Measurements from ENCODE around the gene KMT2B. TPM values are rescaled to one million over a fixed set of nuclear protein-coding genes. Genes with fewer than 3 reads are reported as not detected.
"Not testable (repeated sequence)": the region's sequence is repeated elsewhere in the genome, so short reads cannot be mapped to it uniquely, and the experiment has no call there.

Gene KMT2B
- 10 to 100 TPM; 24.2 to 42.6 (median 34.2) TPM for polyA plus RNA-seq (ENCODE audit: insufficient read length in 4 of 4)

- peak in 2 of 4 donors; percentile 79 to 91 for DNase-seq (ENCODE audit: low read depth in 4 of 4, low spot score in 2 of 4)
Observed at GRCh38 chr19:35717665-35718344, at the start of gene KMT2B. Gene KMT2B, plus strand, starts transcription at chr19:35718003. Its CDS starts 16 bp downstream, at chr19:35718019.

- DNase-seq (ENCODE audit: low read depth in 4 of 4, low spot score in 2 of 4) = no peak
Observed at GRCh38 chr19:35669566-35669965, 48.2 kb upstream of the KMT2B start.

- DNase-seq (ENCODE audit: low read depth in 4 of 4, low spot score in 2 of 4) = no peak
Observed at GRCh38 chr19:35669974-35670373, 47.8 kb upstream of the KMT2B start.

GRCh38 chr19:35670686-35671085 lies 47.1 kb upstream of the KMT2B start:
- no peak for DNase-seq (ENCODE audit: low read depth in 4 of 4, low spot score in 2 of 4)

- no peak for DNase-seq (ENCODE audit: low read depth in 4 of 4, low spot score in 2 of 4)
Observed at GRCh38 chr19:35671818-35672217, 46.0 kb upstream of the KMT2B start.

- no peak for DNase-seq (ENCODE audit: low read depth in 4 of 4, low spot score in 2 of 4)
Observed at GRCh38 chr19:35673121-35673804, 44.5 kb upstream of the KMT2B start.

- DNase-seq (ENCODE audit: low read depth in 4 of 4, low spot score in 2 of 4) = no peak
Observed at GRCh38 chr19:35675589-35676140, 42.1 kb upstream of the KMT2B start.

GRCh38 chr19:35689836-35690235 lies 28.0 kb upstream of the KMT2B start:
- DNase-seq (ENCODE audit: low read depth in 4 of 4, low spot score in 2 of 4) = no peak

GRCh38 chr19:35691106-35691505 lies 26.7 kb upstream of the KMT2B start:
- DNase-seq (ENCODE audit: low read depth in 4 of 4, low spot score in 2 of 4) = not testable (repeated sequence)

GRCh38 chr19:35692010-35692409 lies 25.8 kb upstream of the KMT2B start:
- DNase-seq (ENCODE audit: low read depth in 4 of 4, low spot score in 2 of 4) = no peak

GRCh38 chr19:35693422-35693821 lies 24.4 kb upstream of the KMT2B start:
- DNase-seq (ENCODE audit: low read depth in 4 of 4, low spot score in 2 of 4) = no peak

- peak in 3 of 4 donors; percentile 64 to 79 (median 65) for DNase-seq (ENCODE audit: low read depth in 4 of 4, low spot score in 2 of 4)
Observed at GRCh38 chr19:35693835-35694599, 23.8 kb upstream of the KMT2B start.

- no peak for DNase-seq (ENCODE audit: low read depth in 4 of 4, low spot score in 2 of 4)
Observed at GRCh38 chr19:35695895-35696422, 21.8 kb upstream of the KMT2B start.

- no peak for DNase-seq (ENCODE audit: low read depth in 4 of 4, low spot score in 2 of 4)
Observed at GRCh38 chr19:35696835-35697234, 21.0 kb upstream of the KMT2B start.

GRCh38 chr19:35702223-35703012 lies 15.4 kb upstream of the KMT2B start:
- DNase-seq (ENCODE audit: low read depth in 4 of 4, low spot score in 2 of 4) = peak; percentile 85 to 96 (median 88)

GRCh38 chr19:35703343-35703742 lies 14.5 kb upstream of the KMT2B start:
- no peak for DNase-seq (ENCODE audit: low read depth in 4 of 4, low spot score in 2 of 4)

- peak in 1 of 4 donors; percentile 39 for DNase-seq (ENCODE audit: low read depth in 4 of 4, low spot score in 2 of 4)
Observed at GRCh38 chr19:35704218-35704617, 13.6 kb upstream of the KMT2B start, which contains the start of gene ZBTB32. Gene ZBTB32, plus strand, starts transcription at chr19:35704558. Its CDS starts 10,069 bp downstream, at chr19:35714627.

- no peak for DNase-seq (ENCODE audit: low read depth in 4 of 4, low spot score in 2 of 4)
Observed at GRCh38 chr19:35708391-35708790, 9.4 kb upstream of the KMT2B start.

GRCh38 chr19:35710784-35711723 lies 6.7 kb upstream of the KMT2B start:
- no peak for DNase-seq (ENCODE audit: low read depth in 4 of 4, low spot score in 2 of 4)
